Mucosa of stomach (tissue), 1 donor: ENCODE results near the gene ZNF776.
"Not testable (repeated sequence)": the region's sequence is repeated elsewhere in the genome, so short reads cannot be mapped to it uniquely, and the experiment has no call there.

Experiments used
- H3K27me3 ChIP-seq: one replicate; pipeline ENCODE4 v1.7.0; 2013; ENCODE audit warnings: mild to moderate bottlenecking, low read length; ENCODE audit not compliant: control insufficient read depth, insufficient read depth
- H3K36me3 ChIP-seq: one replicate; pipeline ENCODE4 v1.7.0; 2013; ENCODE audit warnings: low read length; ENCODE audit not compliant: control insufficient read depth, insufficient read depth
- H3K4me1 ChIP-seq: one replicate; pipeline ENCODE4 v1.7.0; 2013; ENCODE audit warnings: mild to moderate bottlenecking, low read length; ENCODE audit not compliant: control insufficient read depth, insufficient read depth
- H3K4me3 ChIP-seq: one replicate; pipeline ENCODE4 v1.7.0; 2013; ENCODE audit warnings: low read length
- H3K9ac ChIP-seq: one replicate; pipeline ENCODE4 v1.7.0; 2013; ENCODE audit warnings: mild to moderate bottlenecking, low read length, moderate library complexity
- H3K9me3 ChIP-seq: one replicate; pipeline ENCODE4 v1.7.0; 2013; ENCODE audit warnings: mild to moderate bottlenecking, low read length, moderate library complexity; ENCODE audit not compliant: control insufficient read depth
- donor health status: Pancreatic carcinoma.

Gene ZNF776

DNA sequence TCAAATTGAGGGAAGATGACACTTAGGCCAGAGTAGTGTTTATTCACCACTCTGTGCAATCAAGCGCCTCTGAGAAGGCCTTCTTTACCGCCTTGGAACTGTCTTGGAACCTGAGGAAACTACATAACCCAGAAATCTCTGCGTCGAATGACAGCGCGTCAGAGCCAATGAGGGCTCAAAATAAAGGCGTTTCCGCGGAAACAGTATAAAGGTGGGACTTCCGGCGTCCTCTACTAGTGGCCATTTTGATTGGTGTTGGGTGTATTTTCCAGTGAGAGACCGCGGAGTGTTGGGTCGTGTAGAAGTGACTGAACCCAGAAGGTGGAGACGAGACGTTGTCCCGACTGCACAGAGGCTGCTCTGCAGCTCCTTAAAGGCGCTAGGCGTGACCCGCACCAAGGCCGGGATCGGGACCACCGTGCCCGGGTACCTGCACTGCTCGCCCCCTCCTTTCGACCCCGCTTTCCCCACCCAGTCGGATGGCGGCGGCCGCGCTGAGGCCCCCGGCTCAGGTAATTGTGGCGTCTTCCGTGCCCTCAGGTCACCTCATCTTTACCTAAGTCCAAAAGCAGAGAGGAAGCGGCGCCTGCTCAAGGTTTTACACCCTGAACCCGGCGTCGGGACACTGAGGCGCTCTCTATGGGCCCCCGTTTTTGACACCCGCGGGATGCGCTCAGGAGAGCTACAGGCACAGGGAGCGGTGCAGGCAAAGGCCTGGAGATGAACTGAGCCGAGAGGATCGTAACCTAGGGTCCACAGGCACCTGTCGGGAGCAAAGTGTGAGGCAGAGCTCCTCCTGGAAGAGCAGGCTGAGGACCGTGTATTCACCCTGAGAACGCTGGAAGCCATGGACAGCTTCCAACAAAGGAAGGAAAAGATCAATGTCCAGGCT lies at the start of gene ZNF776:
Gene ZNF776, plus strand, starts transcription at position 236 of the 892 bp plus-strand sequence. Its CDS starts 244 bp downstream, at position 480.
- Histone ChIP-seq H3K9me3 (peaks cover 5% of the 10 kb centered on the region), H3K4me3 (peak within 1 kb of the TSS; percentile 61), H3K36me3 (peaks cover 13% of the 10 kb centered on the region), H3K4me1 (no peaks in the 10 kb centered on the region), H3K27me3 (no peaks in the 10 kb centered on the region), H3K9ac (peak within 1 kb of the TSS; percentile 89)

DNA sequence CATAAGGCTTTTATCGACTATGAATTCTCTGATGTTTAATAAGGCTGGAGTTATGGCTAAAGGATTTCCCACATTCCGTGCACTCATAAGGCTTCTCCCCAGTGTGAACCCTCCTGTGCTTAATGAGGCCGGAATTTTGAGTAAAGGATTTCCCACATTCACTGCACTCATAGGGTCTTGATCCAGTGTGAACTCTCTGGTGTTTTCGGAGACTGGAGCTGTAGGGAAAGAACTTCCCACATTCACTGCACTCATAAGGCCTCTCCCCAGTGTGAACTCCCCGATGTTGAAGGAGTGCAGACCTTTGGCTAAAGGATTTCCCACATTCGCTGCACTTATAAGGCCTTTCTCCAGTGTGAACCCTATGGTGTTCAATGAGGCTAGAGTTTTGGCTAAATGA lies 45.0 kb upstream of the ZNF776 start:
- Histone ChIP-seq H3K36me3 (no peaks in the 10 kb centered on the region), H3K4me1 (no peaks in the 10 kb centered on the region), H3K9ac (no peak overlapping the region), H3K4me3 (no peak overlapping the region), H3K27me3 (no peaks in the 10 kb centered on the region), H3K9me3 (peaks cover 9% of the 10 kb centered on the region)

DNA sequence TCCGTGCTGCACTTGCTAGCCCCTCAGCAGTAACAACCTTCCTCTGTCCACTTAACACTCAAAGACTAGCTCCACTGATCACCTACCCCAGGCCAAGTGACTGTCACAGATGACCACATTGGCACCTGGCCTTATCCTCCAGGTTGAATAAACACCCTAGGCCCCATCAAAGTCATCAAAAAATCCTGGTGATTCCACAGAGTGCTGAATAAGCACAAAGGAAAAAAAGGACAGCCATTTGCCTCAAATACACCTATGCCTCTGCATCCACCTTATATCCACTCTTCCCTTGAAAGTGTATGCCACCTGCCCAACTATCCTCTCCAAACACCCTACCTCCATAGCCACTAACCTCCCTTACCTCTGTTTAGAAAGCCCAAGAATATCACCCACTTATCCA lies 40.3 kb upstream of the ZNF776 start:
- Histone ChIP-seq H3K4me1 (no peaks in the 10 kb centered on the region), H3K27me3 (no peaks in the 10 kb centered on the region), H3K36me3 (no peaks in the 10 kb centered on the region), H3K4me3 (no peak overlapping the region), H3K9me3 (peaks cover 9% of the 10 kb centered on the region), H3K9ac (no peak overlapping the region)

DNA sequence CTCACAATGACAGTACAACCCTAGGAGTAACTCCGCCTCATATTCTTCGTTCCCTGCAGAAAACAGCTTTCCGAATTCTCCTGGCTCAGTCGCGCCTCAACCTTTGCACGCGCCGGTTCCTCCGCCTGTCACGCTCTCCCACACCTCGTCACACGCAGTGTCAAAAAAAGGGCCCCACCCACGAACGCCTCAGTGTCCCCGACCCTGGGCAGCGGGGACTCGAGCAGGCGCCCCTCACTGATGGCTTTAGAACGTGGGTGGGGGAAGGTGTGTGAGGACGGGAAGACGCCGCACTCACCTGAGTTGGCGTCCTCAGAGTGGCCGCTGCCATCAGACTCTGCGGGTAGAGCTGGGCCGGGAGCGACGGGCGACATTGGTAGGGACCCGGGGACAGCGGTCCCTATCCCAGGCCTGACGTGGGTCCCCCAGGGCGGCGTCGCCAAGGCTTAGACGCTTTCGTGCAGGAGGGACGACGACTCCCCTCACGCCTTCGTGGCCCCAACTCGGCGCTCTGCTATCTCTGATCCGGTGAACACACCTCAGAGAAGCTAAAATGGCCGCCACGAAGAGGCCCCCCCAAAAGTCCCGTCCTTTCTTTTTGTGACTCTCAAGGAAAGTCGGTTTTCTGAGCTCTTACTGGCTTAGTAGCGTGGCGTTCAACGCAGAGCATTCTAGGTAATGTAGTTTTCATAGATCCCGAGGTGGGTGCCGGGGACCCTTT lies 37.8 kb upstream of the ZNF776 start, which contains the start of gene ZNF154:
Gene ZNF154, minus strand, starts transcription at position 564 of the 721 bp plus-strand sequence. Its CDS starts 233 bp downstream, at position 331.
- H3K9me3 ChIP-seq = peaks cover 4% of the 10 kb centered on the region

GRCh38 chr19:57709616-57710015 lies 37.0 kb upstream of the ZNF776 start:
- H3K9me3 ChIP-seq = no peaks in the 10 kb centered on the region

More for the DNA sequence above, 37.8 kb upstream of the ZNF776 start, which contains the start of gene ZNF154:
- Histone ChIP-seq H3K36me3 (no peaks in the 10 kb centered on the region), H3K27me3 (no peaks in the 10 kb centered on the region), H3K9ac (peak within 1 kb of the TSS; percentile 65), H3K4me3 (peak within 1 kb of the TSS; percentile 11), H3K4me1 (no peaks in the 10 kb centered on the region)

GRCh38 chr19:57712222-57712621 lies 34.4 kb upstream of the ZNF776 start:
- Histone ChIP-seq H3K4me1 (no peaks in the 10 kb centered on the region), H3K27me3 (no peaks in the 10 kb centered on the region), H3K36me3 (no peaks in the 10 kb centered on the region), H3K9me3 (no peaks in the 10 kb centered on the region), H3K4me3 (no peak overlapping the region), H3K9ac (no peak overlapping the region)

More at GRCh38 chr19:57709616-57710015, 37.0 kb upstream of the ZNF776 start:
- no peak overlapping the region for H3K4me3 ChIP-seq
- no peaks in the 10 kb centered on the region for H3K27me3 ChIP-seq
- H3K9ac ChIP-seq = peak overlapping the region; percentile 65
- H3K36me3 ChIP-seq = no peaks in the 10 kb centered on the region
- no peaks in the 10 kb centered on the region for H3K4me1 ChIP-seq

DNA sequence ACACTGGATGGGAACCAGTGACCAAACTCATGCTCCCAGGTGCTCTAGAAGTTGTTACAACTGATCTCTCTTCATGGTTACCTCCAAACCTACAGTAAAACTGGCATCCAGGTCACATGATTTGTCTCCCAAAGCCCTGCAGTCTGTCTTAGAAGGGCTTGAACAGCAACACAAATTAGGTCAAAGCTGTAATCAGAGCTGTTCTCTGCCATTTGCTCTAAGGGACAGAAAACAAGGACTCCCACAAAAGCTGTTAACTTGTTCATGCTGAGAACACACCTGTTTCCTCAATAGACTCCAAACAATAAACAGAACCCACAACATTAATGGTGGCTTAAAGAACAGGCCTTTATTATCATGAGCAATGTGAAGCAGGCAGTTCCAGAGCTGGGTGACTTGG lies 27.2 kb upstream of the ZNF776 start:
- peaks cover 22% of the 10 kb centered on the region for H3K9me3 ChIP-seq
- H3K4me1 ChIP-seq = no peaks in the 10 kb centered on the region
- H3K36me3 ChIP-seq = peaks cover 17% of the 10 kb centered on the region
- no peak overlapping the region for H3K4me3 ChIP-seq
- no peak overlapping the region for H3K9ac ChIP-seq
- H3K27me3 ChIP-seq = no peaks in the 10 kb centered on the region

DNA sequence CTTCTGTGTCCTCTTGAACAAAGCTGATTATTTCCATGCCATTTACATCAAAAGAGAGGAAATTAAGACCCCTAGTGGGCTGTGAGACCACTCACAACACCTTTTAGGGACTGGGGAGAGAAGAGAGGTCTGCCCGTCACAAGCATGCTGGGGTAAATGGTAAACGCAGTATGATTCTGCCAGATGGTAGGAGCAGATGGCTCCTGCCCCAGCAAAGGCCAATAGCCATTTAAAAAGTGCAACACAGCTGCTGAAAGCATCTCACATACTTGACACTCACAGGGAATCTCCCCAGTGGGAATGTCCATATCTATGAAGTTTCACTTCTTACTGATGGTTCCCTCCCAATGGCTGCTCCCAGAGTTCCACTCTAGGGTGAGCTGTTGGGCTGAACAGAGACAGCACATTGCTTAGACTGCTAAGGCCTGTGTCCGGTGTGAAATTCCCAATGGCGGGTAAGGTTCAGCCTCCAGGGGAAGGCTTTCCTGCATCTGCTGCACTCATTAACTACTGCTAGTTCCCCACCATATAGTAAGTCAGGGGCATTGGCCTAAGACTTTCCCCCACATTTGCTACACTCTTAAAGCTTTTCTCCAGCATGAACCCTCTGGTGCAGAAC lies 26.6 kb upstream of the ZNF776 start:
- Histone ChIP-seq H3K9me3 (peaks cover 22% of the 10 kb centered on the region), H3K4me3 (no peak overlapping the region), H3K36me3 (peaks cover 17% of the 10 kb centered on the region)

GRCh38 chr19:57720878-57721277 lies 25.7 kb upstream of the ZNF776 start:
- Histone ChIP-seq H3K9me3 (peaks cover 22% of the 10 kb centered on the region), H3K36me3 (peaks cover 17% of the 10 kb centered on the region), H3K27me3 (no peaks in the 10 kb centered on the region), H3K9ac (no peak overlapping the region), H3K4me3 (no peak overlapping the region), H3K4me1 (no peaks in the 10 kb centered on the region)

More for the DNA sequence above, 26.6 kb upstream of the ZNF776 start:
- H3K27me3 ChIP-seq = no peaks in the 10 kb centered on the region
- H3K4me1 ChIP-seq = no peaks in the 10 kb centered on the region
- H3K9ac ChIP-seq = no peak overlapping the region

DNA sequence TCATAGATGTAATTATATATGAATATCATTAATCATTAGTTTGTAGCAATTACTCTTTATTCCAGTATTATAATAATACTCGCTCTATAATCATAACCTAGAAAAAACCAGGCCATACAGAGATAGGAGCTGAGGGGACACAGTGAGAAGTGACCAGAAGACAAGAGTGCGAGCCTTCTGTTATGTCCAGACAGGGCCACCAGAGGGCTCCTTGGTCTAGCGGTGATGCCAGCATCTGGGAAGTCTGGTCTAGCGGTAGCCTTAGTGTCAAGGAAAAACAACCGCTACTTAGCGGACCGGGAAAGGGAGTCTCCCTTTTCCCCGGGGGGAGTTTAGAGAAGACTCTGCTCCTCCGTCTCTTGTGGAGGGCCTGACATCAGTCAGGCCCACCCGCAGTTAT lies 8.3 kb upstream of the ZNF776 start:
- not testable (repeated sequence) for H3K27me3 ChIP-seq, H3K4me1 ChIP-seq, H3K36me3 ChIP-seq, H3K4me3 ChIP-seq, H3K9ac ChIP-seq, H3K9me3 ChIP-seq

DNA sequence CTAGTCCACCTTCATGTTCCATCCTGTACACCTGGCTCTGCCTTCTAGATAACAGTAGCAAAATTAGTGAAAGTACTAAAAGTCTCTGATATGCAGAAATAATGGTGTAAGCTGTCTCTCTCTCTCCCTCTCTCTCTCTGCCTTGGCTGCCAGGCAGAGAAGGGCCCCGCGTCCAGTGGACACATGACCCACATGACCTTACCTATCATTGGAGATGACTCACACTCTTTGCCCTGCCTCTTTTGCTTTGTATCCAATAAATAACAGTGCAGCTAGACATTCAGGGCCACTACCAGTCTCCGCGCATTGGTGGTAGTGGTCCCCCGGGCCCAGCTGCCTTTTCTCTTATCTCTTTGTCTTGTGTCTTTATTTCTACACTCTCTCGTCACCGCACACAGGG lies 7.8 kb upstream of the ZNF776 start:
- H3K4me3 ChIP-seq, H3K36me3 ChIP-seq, H3K9me3 ChIP-seq, H3K9ac ChIP-seq, H3K4me1 ChIP-seq, H3K27me3 ChIP-seq: not testable (repeated sequence)

- peaks cover 7% of the 10 kb centered on the region for H3K9me3 ChIP-seq
- H3K4me3 ChIP-seq = peak overlapping the region; percentile 61
- H3K36me3 ChIP-seq = peaks cover 15% of the 10 kb centered on the region
- peak overlapping the region; percentile 89 for H3K9ac ChIP-seq
- no peaks in the 10 kb centered on the region for H3K27me3 ChIP-seq
- H3K4me1 ChIP-seq = no peaks in the 10 kb centered on the region
These were observed 825 bp downstream of the ZNF776 start for GRCh38 chr19:57747472-57747807.
